HG03196 (cell line): ENCODE data around the gene RHBDL1.
"Not testable (repeated sequence)": the region's sequence is repeated elsewhere in the genome, so short reads cannot be mapped to it uniquely, and the experiment has no call there.

Source experiments
- ATAC-seq: cut with Tn5 transposase; IDR thresholded peaks from one replicate; pipeline ENCODE4 v1.9.1; 2021; ENCODE audit not compliant: unreplicated experiment

The RHBDL1 gene

GRCh38 chr16:704047-704446 lies 28.6 kb downstream of the RHBDL1 start:
- ATAC-seq, result no peak

GRCh38 chr16:704552-705380 lies 29.3 kb downstream of the RHBDL1 start:
- no peak for ATAC-seq

GRCh38 chr16:705431-706188 lies 30.1 kb downstream of the RHBDL1 start, which contains the start of gene FBXL16:
Gene FBXL16 (minus strand): TSS chr16:705801. CDS start chr16:697405, 8,396 bp downstream.
- no peak for ATAC-seq

GRCh38 chr16:706189-707061 lies 31.0 kb downstream of the RHBDL1 start:
- ATAC-seq, result no peak

GRCh38 chr16:707062-707538 lies 31.6 kb downstream of the RHBDL1 start:
- no peak for ATAC-seq

GRCh38 chr16:708019-708418 lies 32.5 kb downstream of the RHBDL1 start:
- no peak for ATAC-seq

GRCh38 chr16:708959-709358 lies 33.5 kb downstream of the RHBDL1 start:
- ATAC-seq, result no peak

GRCh38 chr16:709566-710499 lies 34.4 kb downstream of the RHBDL1 start:
- ATAC-seq, result no peak

- ATAC-seq, result no peak
Observed at GRCh38 chr16:710500-711075, 35.1 kb downstream of the RHBDL1 start.

GRCh38 chr16:711084-711483 lies 35.6 kb downstream of the RHBDL1 start:
- no peak for ATAC-seq

- ATAC-seq, result no peak
Observed at GRCh38 chr16:711548-712320, 36.3 kb downstream of the RHBDL1 start.

GRCh38 chr16:712740-713250 lies 37.3 kb downstream of the RHBDL1 start:
- not testable (repeated sequence) for ATAC-seq

GRCh38 chr16:714079-714478 lies 38.6 kb downstream of the RHBDL1 start:
- no peak for ATAC-seq

- peak; percentile 54 for ATAC-seq
Observed at GRCh38 chr16:714558-715476, 39.3 kb downstream of the RHBDL1 start, which contains the start of gene METRN. Gene METRN (plus strand): TSS chr16:715118. CDS start chr16:715290, 172 bp downstream.

- no peak for ATAC-seq
Observed at GRCh38 chr16:715477-716199, 40.2 kb downstream of the RHBDL1 start.

- no peak for ATAC-seq
Observed at GRCh38 chr16:716200-716568, 40.7 kb downstream of the RHBDL1 start.
